HG03354 (cell line): Measurements from ENCODE around the gene KDM6A.

Source experiments
- ATAC-seq: cut with Tn5 transposase; IDR thresholded peaks from one replicate; pipeline ENCODE4 v1.9.1; 2021; ENCODE audit warnings: mild to moderate bottlenecking; ENCODE audit not compliant: unreplicated experiment, poor library complexity, severe bottlenecking

KDM6A gene

DNA sequence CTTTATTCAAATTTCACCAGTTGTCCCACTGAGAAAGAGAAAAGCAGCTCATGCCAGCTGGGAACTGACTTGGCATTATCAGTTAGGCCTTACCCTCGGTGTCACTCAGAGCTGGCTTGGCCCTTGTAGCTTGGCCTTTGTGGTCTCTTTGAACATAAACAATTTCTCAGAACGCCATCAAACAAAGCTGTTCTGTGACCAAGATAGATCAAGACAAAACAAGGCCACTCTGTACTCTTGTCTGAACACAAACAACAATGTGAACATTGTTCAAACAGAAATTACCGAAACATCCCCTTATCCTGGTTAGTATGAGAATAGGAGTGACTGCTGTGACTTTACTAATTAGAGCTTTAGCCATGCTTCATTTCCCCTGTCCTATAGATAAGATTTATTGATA lies 270.5 kb downstream of the KDM6A start:
- ATAC-seq, result no peak

- no peak for ATAC-seq
These were observed 272.7 kb downstream of the KDM6A start for GRCh38 chrX:45145492-45146215.

- no peak for ATAC-seq
These were observed 277.8 kb downstream of the KDM6A start for GRCh38 chrX:45150821-45151220.

- ATAC-seq, result no peak
These were observed 281.0 kb downstream of the KDM6A start for GRCh38 chrX:45154033-45154360.

GRCh38 chrX:45154462-45154861 lies 281.5 kb downstream of the KDM6A start:
- no peak for ATAC-seq

GRCh38 chrX:45157647-45158046 lies 284.7 kb downstream of the KDM6A start:
- no peak for ATAC-seq
